ENCODE measurements around the gene AIMP1. TPM values are rescaled to one million over a fixed set of nuclear protein-coding genes. Genes with fewer than 3 reads are reported as not detected.
"Not testable (repeated sequence)": the region's sequence is repeated elsewhere in the genome, so short reads cannot be mapped to it uniquely, and the experiment has no call there.

Gene AIMP1
- polyA plus RNA-seq, 1 donor from 2014 or later: 72.8 TPM

DNA sequence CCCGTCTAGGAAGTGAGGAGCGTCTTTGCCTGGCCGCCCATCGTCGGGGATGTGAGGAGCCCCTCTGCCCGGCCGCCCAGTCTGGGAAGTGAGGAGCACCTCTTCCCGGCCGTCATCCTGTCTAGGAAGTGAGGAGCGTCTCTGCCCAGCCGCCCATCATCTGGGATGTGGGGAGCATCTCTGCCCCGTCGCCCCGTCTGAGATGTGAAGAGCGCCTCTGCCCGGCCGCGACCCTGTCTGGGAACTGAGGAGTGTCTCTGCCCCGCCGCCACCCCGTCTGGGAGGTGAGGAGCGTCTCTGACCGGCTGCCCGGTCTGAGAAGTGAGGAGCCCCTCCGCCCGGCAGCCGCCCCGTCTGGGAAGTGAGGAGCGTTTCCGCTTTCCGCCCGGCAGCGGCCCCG, 4.8 kb downstream of the AIMP1 start:
- H3K4me1 Mint-ChIP-seq, H3K27me3 Mint-ChIP-seq, H3K27ac Mint-ChIP-seq, H3K4me3 Mint-ChIP-seq, H3K9me3 Mint-ChIP-seq, H3K36me3 Mint-ChIP-seq: not testable (repeated sequence)

DNA sequence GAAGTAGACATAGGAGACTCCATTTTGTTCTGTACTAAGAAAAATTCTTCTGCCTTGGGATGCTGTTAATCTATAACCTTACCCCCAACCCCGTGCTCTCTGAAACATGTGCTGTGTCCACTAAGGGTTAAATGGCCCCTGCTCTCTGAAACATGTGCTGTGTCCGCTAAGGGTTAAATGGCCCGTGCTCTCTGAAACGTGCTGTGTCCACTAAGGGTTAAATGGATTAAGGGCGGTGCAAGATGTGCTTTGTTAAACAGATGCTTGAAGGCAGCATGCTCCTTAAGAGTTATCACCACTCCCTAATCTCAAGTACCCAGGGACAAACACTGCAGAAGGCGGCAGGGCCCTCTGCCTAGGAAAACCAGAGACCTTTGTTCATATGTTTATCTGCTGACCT, 5.5 kb downstream of the AIMP1 start:
- H3K4me3 Mint-ChIP-seq, H3K9me3 Mint-ChIP-seq, H3K27ac Mint-ChIP-seq, H3K36me3 Mint-ChIP-seq, H3K4me1 Mint-ChIP-seq, H3K27me3 Mint-ChIP-seq: not testable (repeated sequence)

DNA sequence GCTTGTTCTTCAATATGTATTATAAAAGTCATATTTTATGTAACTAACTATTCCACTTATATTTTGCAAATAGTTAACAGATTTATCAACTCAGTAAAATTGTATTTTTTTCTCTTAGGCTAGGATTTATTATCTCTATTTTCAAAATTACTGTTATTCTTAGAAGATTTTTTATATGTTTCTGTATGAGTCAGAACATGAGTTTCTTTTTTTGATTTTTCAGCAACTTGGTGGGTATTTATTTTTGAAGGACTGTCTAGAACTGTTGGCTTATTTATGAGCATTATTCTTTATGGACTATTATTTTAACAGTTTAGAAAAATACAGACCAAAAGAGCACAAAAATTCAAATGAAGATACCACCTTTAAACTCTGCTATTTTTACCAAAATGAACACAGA, 6.8 kb downstream of the AIMP1 start:
- H3K27ac Mint-ChIP-seq: no peak overlapping the region
- H3K9me3 Mint-ChIP-seq: peaks cover 0 to 4% (median 0%) of the 10 kb centered on the region in 3 donors
- H3K4me3 Mint-ChIP-seq: no peak overlapping the region
- no peaks in the 10 kb centered on the region for H3K27me3 Mint-ChIP-seq
- peaks cover 7% of the 10 kb centered on the region for H3K36me3 Mint-ChIP-seq
- H3K4me1 Mint-ChIP-seq: peaks cover 0 to 9% (median 7%) of the 10 kb centered on the region in 3 donors

DNA sequence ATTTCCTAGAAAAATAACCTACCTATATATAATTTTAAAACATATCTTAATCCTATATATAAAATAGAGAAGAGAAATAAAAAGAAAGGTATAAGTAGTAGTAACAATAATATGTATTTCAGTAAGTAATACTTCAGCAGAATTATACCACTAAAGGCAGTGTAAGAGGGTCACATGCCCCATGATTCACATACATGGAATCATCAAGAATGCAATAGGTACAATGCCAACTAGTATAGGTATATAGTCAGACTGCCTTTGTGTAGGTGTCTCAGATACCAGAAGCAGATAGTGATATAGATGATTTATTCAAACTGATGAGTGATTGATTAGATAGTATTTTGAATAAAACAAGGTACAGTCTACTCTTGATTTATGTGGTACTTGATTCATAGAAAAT, 9.4 kb downstream of the AIMP1 start:
- H3K4me1 Mint-ChIP-seq: peaks cover 0 to 4% (median 2%) of the 10 kb centered on the region in 3 donors
- H3K27ac Mint-ChIP-seq: no peak overlapping the region
- peaks cover 6% of the 10 kb centered on the region for H3K36me3 Mint-ChIP-seq
- H3K9me3 Mint-ChIP-seq: no peaks in the 10 kb centered on the region
- no peak overlapping the region for H3K4me3 Mint-ChIP-seq
- H3K27me3 Mint-ChIP-seq: no peaks in the 10 kb centered on the region

DNA sequence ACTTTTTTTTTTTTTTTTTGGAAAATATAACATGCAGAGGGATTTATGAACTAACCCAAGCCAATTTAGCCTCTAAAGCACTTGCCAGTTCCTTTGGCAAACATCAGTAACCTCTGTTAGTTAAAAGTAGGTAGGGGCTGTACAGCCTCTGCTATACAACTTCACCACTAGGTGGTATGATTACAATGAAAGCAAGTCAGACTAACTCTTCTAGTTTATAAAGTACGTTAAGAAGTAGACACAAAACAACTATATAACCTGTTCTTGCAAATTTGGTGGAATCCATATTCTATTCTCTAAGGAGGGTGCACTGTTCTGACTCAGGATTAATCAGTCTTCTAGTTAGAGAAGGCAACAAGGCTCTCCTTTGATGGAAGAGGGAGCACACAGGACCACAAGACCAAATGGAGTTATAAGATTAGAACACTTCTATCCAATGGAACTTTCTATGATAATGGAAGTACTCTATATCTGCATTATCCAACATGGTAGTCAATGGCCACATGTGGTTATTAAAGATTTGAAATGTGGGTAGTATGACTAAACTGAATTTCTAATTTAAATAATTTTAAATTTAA, 12.8 kb downstream of the AIMP1 start:
- Mint-ChIP-seq H3K36me3 (peaks cover 12% of the 10 kb centered on the region), H3K4me3 (no peak overlapping the region), H3K4me1 (peaks cover 0 to 4% (median 2%) of the 10 kb centered on the region in 3 donors), H3K27ac (no peak overlapping the region), H3K27me3 (no peaks in the 10 kb centered on the region), H3K9me3 (no peaks in the 10 kb centered on the region)

DNA sequence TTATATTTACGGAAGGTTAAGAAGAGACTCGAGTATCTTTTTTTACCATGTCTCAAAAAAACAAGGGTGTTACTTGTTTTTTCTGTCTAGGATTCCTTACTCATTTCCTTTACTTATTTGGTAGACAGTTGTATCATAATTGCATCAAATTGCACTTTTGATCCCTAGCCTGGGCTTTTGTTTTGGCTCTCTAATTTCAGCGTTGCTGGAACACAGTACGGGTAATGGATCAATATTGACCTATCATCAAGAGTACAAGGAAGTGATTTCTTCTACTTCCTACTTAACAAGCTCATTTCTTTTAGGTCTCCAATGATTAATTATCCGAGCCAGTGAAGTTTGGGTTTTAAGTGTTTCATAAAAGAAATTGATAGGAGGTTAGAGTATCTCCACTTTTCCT, 16.8 kb downstream of the AIMP1 start:
- Mint-ChIP-seq H3K36me3 (peaks cover 27% of the 10 kb centered on the region), H3K4me1 (peaks cover 0 to 3% (median 2%) of the 10 kb centered on the region in 3 donors), H3K4me3 (no peak overlapping the region), H3K27ac (no peak overlapping the region), H3K27me3 (no peaks in the 10 kb centered on the region), H3K9me3 (peaks cover 4 to 9% (median 5%) of the 10 kb centered on the region in 3 donors)

DNA sequence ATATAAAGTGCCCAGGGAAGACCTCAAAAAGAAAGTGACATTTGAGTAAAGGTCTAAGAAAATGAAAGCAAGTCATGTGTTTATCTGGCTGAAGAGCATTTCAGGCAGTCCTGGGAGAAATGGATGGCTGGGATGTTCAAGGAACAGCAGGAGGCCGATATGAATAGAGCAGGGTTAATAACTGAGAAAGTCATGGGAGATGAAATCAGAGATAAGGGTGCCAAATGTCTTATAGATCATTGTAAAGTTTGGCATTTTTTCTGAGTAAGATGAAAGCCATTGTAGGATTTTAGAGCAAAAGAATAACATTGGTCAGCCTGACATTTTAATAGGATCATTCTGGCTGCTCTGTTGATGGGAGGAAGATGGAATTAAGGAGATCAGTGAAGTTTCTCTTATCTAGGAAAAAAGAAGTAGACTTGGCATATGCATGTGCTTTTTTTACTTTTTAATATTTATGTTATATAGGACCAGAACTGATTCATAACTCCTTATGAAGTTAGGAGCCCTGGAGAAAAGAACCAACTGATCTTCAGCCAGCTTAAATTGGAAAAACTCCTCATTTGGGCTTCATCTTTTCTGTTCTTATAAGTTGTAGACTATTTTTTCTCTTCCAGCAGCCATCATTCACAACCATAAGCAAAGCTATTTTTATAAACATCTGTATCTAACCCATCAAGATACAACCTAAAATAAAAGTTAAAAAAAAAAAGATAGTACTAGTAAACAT, 18.6 kb downstream of the AIMP1 start:
- no peaks in the 10 kb centered on the region for H3K27me3 Mint-ChIP-seq
- H3K36me3 Mint-ChIP-seq: peaks cover 32% of the 10 kb centered on the region
- H3K27ac Mint-ChIP-seq: no peak overlapping the region

DNA sequence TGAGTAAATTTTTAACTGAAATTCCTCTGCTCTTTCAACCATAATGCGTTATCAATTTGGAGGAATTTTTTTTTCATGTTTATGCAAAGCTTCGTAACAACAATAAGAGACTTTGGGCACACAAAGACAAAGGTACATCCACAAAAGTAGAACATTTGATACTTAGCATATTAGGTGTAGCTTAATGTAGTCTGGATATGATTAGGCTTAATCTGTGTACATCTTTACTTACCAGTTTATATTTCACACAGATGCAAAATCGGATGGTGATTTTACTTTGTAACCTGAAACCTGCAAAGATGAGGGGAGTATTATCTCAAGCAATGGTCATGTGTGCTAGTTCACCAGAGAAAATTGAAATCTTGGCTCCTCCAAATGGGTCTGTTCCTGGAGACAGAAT, 20.3 kb downstream of the AIMP1 start:
- H3K36me3 Mint-ChIP-seq: peaks cover 43% of the 10 kb centered on the region
- H3K4me3 Mint-ChIP-seq: no peak overlapping the region
- no peak overlapping the region for H3K27ac Mint-ChIP-seq
- H3K9me3 Mint-ChIP-seq: peaks cover 8 to 16% (median 10%) of the 10 kb centered on the region in 3 donors
- peaks cover 6 to 15% (median 13%) of the 10 kb centered on the region in 3 donors for H3K4me1 Mint-ChIP-seq
- H3K27me3 Mint-ChIP-seq: no peaks in the 10 kb centered on the region

More for the DNA sequence above, 18.6 kb downstream of the AIMP1 start:
- no peak overlapping the region for H3K4me3 Mint-ChIP-seq
- H3K9me3 Mint-ChIP-seq: peaks cover 6 to 12% (median 10%) of the 10 kb centered on the region in 3 donors
- peaks cover 0 to 5% (median 3%) of the 10 kb centered on the region in 3 donors for H3K4me1 Mint-ChIP-seq

DNA sequence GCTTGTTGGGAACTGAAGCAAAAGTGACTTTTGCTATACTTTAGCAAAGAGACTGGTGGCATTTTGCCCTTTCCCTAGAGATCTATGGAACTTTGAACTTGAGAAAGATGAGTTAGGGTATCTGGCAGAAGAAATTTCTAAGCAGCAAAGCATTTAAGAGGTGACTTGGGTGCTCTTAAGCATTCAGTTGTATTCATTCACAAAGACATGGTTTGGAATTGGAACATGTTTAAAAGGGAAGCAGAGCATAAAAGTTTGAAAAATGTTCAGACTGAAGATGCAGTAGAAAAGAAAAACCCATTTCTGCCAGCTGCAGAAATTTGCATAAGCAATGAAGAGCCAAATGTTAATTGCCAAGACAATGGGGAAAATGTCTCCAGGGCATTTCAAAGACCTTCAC, 21.6 kb downstream of the AIMP1 start:
- no peak overlapping the region for H3K27ac Mint-ChIP-seq
- H3K4me1 Mint-ChIP-seq: peaks cover 14 to 23% (median 22%) of the 10 kb centered on the region in 3 donors
- peaks cover 46% of the 10 kb centered on the region for H3K36me3 Mint-ChIP-seq
- peaks cover 8 to 16% (median 10%) of the 10 kb centered on the region in 3 donors for H3K9me3 Mint-ChIP-seq
- no peak overlapping the region for H3K4me3 Mint-ChIP-seq
- no peaks in the 10 kb centered on the region for H3K27me3 Mint-ChIP-seq

DNA sequence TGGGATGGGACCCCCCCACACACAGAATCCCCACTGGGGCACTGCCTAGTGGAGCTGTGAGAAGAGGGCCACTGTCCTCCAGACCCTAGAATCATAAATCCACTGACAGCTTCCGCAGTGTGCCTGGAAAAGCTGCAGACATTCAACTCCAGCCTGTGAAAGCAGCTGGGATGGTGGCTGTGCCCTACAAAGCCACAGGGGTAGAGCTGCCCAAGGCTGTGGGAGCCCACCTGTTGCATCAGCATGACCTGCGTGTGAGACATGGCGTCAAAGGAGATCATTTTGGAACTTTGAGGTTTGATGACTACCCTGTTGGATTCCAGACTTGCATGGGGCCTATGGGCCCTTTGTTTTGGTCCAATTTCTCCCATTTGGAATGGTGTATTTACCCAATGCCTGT, 22.3 kb downstream of the AIMP1 start:
- H3K36me3 Mint-ChIP-seq: peaks cover 46% of the 10 kb centered on the region
- H3K27ac Mint-ChIP-seq: no peak overlapping the region
- H3K27me3 Mint-ChIP-seq: no peaks in the 10 kb centered on the region
- peaks cover 14 to 25% (median 22%) of the 10 kb centered on the region in 3 donors for H3K4me1 Mint-ChIP-seq
- H3K9me3 Mint-ChIP-seq: peaks cover 8 to 16% (median 10%) of the 10 kb centered on the region in 3 donors
- peak overlapping the region in 1 of 4 donors; percentile 76 for H3K4me3 Mint-ChIP-seq

DNA sequence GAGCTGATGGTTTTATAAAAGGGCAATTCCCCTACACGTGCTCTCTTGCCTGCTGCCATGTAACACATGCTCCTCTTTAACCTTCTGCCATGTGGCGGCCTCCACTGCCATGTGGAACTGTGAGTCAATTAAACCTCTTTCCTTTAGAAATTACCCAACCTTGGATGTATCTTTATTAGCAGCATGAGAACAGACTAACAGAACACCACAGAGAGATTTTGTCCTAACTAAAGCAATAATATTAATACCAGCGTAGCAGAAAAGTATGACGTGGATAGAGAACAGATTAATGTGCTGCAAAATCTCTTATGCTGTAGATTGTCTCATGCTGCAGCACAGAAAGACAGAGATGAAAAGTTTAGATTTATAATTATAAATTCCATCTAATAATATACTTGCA, 23.1 kb downstream of the AIMP1 start:
- H3K4me1 Mint-ChIP-seq: peaks cover 14 to 27% (median 25%) of the 10 kb centered on the region in 3 donors
- H3K4me3 Mint-ChIP-seq: peak overlapping the region in 1 of 4 donors; percentile 9
- H3K36me3 Mint-ChIP-seq: peaks cover 46% of the 10 kb centered on the region
- peaks cover 8 to 16% (median 10%) of the 10 kb centered on the region in 3 donors for H3K9me3 Mint-ChIP-seq
- H3K27ac Mint-ChIP-seq: no peak overlapping the region
- no peaks in the 10 kb centered on the region for H3K27me3 Mint-ChIP-seq

DNA sequence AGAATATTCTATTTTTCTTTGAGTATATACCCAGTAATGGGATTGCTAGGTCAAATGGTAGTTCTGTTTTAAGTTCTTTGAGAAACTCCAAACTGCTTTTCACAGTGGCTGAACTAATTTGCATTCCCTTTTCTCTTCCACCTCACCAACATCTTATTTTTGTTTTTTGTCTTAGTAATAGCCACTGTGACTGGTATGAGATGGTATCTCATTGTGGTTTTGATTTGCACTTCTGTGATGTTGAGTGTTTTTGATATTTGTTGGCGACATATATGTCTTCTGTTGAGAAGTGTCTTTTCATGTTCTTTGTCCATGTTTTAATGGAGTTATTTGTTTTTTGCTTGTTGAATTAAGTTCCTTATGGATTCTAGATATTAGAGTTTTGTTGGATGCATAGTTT, 24.4 kb downstream of the AIMP1 start:
- H3K4me1 Mint-ChIP-seq: peaks cover 14 to 28% (median 25%) of the 10 kb centered on the region in 3 donors
- peak overlapping the region in 1 of 4 donors; percentile 42 for H3K4me3 Mint-ChIP-seq
- no peak overlapping the region for H3K27ac Mint-ChIP-seq
- H3K36me3 Mint-ChIP-seq: peaks cover 46% of the 10 kb centered on the region
- no peaks in the 10 kb centered on the region for H3K27me3 Mint-ChIP-seq
- H3K9me3 Mint-ChIP-seq: peaks cover 8 to 16% (median 10%) of the 10 kb centered on the region in 3 donors

DNA sequence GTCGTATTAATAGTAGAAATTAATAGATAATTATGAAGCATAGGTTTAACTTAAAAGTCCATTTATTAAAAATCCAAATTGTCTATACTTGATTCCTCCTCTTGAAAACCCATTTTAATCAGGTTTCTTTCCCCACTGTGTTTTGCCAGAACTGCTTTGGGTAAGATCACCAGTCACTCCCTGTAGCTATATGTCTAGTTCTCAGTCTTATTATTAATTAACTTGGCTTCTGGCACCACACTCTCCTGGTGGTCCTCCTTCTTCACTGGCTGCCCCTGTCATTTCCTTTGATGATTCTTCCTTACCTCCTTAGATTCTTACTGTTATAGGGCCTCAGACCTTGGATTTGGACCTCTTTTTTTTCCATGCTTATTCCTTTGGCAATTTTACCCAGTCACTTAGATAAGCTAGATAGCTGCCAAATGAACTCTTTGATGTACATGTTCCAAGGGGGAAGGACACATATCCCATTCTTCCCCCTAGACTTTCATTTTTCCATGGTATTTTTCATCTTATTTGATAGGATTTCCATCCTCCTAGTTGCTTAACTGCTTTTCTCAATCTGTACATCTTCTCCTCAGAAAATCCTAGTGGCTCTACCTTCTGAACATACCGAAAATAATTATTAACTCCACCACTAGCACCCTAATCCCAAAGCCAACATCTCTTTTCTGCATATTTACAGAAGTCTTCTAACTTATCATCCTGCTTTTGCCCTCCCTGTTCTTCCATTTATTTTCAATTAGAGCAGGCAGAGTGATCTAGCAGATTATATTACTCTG, 27.7 kb downstream of the AIMP1 start:
- Mint-ChIP-seq H3K27me3 (no peaks in the 10 kb centered on the region), H3K4me1 (peaks cover 15 to 25% (median 24%) of the 10 kb centered on the region in 3 donors), H3K4me3 (no peak overlapping the region)

DNA sequence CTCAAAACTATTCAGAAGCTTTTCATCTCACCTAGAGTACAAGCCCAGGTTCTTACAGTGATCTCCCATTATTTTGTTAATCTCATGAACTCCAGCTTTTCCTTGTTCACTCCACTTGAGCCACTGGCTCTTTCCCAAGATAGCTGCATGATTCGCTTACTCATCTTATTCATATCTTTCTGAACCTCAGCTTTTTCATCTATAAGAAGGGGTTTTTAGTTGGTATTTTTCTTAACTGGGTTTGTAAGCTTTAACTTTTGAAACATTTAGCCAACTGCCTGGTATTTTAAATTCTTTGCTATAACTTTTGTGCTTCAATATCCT, 28.3 kb downstream of the AIMP1 start:
- no peak overlapping the region for H3K27ac Mint-ChIP-seq
- H3K27me3 Mint-ChIP-seq: no peaks in the 10 kb centered on the region
- peaks cover 15 to 25% (median 20%) of the 10 kb centered on the region in 3 donors for H3K4me1 Mint-ChIP-seq
- no peak overlapping the region for H3K4me3 Mint-ChIP-seq
- H3K36me3 Mint-ChIP-seq: peaks cover 29% of the 10 kb centered on the region
- peaks cover 0 to 3% (median 2%) of the 10 kb centered on the region in 3 donors for H3K9me3 Mint-ChIP-seq

More for the DNA sequence above, 27.7 kb downstream of the AIMP1 start:
- Mint-ChIP-seq H3K36me3 (peaks cover 30% of the 10 kb centered on the region), H3K27ac (no peak overlapping the region), H3K9me3 (peaks cover 2 to 7% (median 2%) of the 10 kb centered on the region in 3 donors)

DNA sequence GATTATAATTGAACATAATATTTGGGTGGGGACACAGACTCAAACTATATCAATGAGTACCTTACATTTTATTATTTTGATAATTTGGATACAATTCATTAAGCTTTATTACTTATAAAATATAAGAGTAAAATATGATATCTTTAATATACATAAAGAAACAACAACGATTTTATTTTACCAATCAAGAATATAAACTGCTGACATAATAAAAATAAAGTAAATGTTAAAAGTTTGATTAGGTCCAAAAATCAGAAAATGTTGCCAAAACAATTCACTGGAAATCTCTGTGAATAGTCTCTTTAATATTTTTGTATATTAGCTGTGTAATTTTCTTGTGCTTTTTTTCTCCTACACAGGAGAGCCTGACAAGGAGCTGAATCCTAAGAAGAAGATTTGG, 30.8 kb downstream of the AIMP1 start:
- Mint-ChIP-seq H3K27ac (no peak overlapping the region), H3K36me3 (peaks cover 9% of the 10 kb centered on the region)

More for the DNA sequence above, 30.8 kb downstream of the AIMP1 start:
- Mint-ChIP-seq H3K27me3 (no peaks in the 10 kb centered on the region), H3K4me3 (no peak overlapping the region), H3K9me3 (no peaks in the 10 kb centered on the region), H3K4me1 (peaks cover 4 to 10% (median 7%) of the 10 kb centered on the region in 3 donors)

All from IgD-negative memory B cell (primary cell).